Measurements from ENCODE around the gene ZNF513. TPM values are rescaled to one million over a fixed set of nuclear protein-coding genes. Genes with fewer than 3 reads are reported as not detected.

Gene ZNF513, protein sequence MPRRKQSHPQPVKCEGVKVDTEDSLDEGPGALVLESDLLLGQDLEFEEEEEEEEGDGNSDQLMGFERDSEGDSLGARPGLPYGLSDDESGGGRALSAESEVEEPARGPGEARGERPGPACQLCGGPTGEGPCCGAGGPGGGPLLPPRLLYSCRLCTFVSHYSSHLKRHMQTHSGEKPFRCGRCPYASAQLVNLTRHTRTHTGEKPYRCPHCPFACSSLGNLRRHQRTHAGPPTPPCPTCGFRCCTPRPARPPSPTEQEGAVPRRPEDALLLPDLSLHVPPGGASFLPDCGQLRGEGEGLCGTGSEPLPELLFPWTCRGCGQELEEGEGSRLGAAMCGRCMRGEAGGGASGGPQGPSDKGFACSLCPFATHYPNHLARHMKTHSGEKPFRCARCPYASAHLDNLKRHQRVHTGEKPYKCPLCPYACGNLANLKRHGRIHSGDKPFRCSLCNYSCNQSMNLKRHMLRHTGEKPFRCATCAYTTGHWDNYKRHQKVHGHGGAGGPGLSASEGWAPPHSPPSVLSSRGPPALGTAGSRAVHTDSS
- total RNA-seq = 5.8 and 9.1 TPM in 2 replicates

DNA sequence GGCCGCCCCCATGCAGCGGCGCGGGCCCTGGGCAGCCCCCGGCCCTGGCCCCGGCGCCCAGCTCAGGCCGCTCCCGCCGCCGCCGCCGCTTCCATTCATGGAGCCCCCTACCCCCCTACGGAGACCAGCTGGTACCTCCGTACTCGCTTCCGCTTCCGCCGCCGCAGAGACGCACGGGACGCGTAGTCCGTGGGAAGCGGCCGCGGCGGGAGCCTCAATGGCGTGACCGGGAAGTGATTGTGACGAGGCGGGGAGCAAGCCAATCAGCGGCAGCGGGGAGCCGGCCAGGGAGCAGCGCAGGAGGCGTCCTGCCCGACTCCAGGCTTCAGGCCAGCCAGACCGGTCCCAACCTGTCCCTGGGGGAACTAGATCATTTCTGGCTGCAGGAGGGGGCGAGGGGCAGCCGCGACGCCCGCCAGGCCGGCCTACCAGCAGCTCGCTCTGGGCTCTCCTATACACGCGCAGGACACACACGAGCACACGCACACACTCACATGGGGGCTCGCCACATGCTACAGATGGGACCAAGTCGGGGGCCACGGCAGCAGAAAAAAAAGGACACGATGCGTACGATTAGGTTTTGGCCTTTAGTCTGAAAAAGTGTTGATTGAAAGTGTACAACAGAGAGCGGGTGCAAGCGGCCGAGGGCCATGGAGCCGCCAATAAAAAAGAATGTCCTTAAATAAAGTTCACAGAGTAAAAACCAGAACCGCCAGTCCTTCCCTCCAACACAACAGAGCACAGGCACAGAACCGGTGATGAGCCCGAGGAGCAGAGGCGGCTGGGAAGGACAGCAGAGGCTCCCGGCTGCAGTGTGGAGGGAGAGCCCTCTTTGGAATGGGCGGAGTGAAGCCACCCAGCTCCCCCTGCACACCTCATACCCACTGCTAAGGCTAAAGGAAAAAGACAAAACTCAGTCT lies at the start of gene ZNF513:
Gene ZNF513, minus strand, starts transcription at position 109 of the 920 bp plus-strand sequence. CDS start 208 bp downstream, outside the sequence.

GRCh38 chr2:27428213-27428977 lies 47.9 kb upstream of the ZNF513 start, which contains the start of gene NRBP1:
NRBP1 (plus strand) TSS chr2:27428631; CDS start chr2:27433274, 4,643 bp downstream.

GRCh38 chr2:27409321-27410073 lies 29.0 kb upstream of the ZNF513 start, which contains the start of gene PPM1G:
PPM1G (minus strand) TSS chr2:27409591; CDS start chr2:27409422, 169 bp downstream.

GRCh38 chr2:27370026-27370815 lies 10.3 kb downstream of the ZNF513 start, which contains the start of the genes EIF2B4 and SNX17:
EIF2B4 (minus strand) TSS chr2:27370338; CDS start chr2:27370314, 24 bp downstream.
SNX17 (plus strand) TSS chr2:27370616; CDS start chr2:27370744, 128 bp downstream.

GRCh38 chr2:27356382-27357181 lies 24.0 kb downstream of the ZNF513 start, which contains the start of gene GTF3C2:
GTF3C2 (minus strand) TSS chr2:27356764; CDS start chr2:27343554, 13,210 bp downstream.

Other genes with a start within 250 kb of the ZNF513 start
- gene PREB, start 246.1 kb downstream of the ZNF513 start, total RNA-seq = 57.3 and 57.7 TPM in 2 replicates
- not detected in 2 replicates for gene PRR30, start 241.3 kb downstream of the ZNF513 start, total RNA-seq
- not detected in 2 replicates for gene TCF23, start 231.7 kb downstream of the ZNF513 start, total RNA-seq
- gene ATRAID, start 168.7 kb downstream of the ZNF513 start, total RNA-seq = 224 and 227 TPM in 2 replicates
- 27.1 and 28.2 TPM in 2 replicates for gene SLC5A6, start 168.5 kb downstream of the ZNF513 start, total RNA-seq
- 58.7 and 59.6 TPM in 2 replicates for gene CAD, start 163.4 kb downstream of the ZNF513 start, total RNA-seq
- gene SLC30A3, start 117.7 kb downstream of the ZNF513 start, total RNA-seq = 0.15 and 0.34 TPM in 2 replicates
- not detected in 2 replicates for gene DNAJC5G, start 105.3 kb downstream of the ZNF513 start, total RNA-seq
- gene TRIM54, start 98.3 kb downstream of the ZNF513 start, total RNA-seq = 0.17 TPM in 1 of 2 replicates, not detected in the other
- 0.15 and 0.84 TPM in 2 replicates for gene UCN, start 72.3 kb downstream of the ZNF513 start, total RNA-seq
- 115 and 122 TPM in 2 replicates for gene MPV17, start 57.6 kb downstream of the ZNF513 start, total RNA-seq
- 36.0 and 37.2 TPM in 2 replicates for gene GTF3C2, start 24.0 kb downstream of the ZNF513 start, total RNA-seq
- 37.5 and 39.2 TPM in 2 replicates for gene EIF2B4, start 10.4 kb downstream of the ZNF513 start, total RNA-seq
- gene SNX17, start 10.1 kb downstream of the ZNF513 start, total RNA-seq = 148 and 149 TPM in 2 replicates
- 109 and 110 TPM in 2 replicates for gene PPM1G, start 28.9 kb upstream of the ZNF513 start, total RNA-seq
- 69.1 and 74.8 TPM in 2 replicates for gene NRBP1, start 47.9 kb upstream of the ZNF513 start, total RNA-seq
- gene KRTCAP3, start 61.6 kb upstream of the ZNF513 start, total RNA-seq = 0.15 TPM in 1 of 2 replicates, not detected in the other
- 18.1 and 20.0 TPM in 2 replicates for gene IFT172, start 109.0 kb upstream of the ZNF513 start, total RNA-seq
- gene FNDC4, start 114.5 kb upstream of the ZNF513 start, total RNA-seq = 9.8 and 15.1 TPM in 2 replicates
- gene GCKR, start 116.1 kb upstream of the ZNF513 start, total RNA-seq = 0.30 and 0.34 TPM in 2 replicates
- gene ZNF512, start 202.3 kb upstream of the ZNF513 start, total RNA-seq = 17.1 and 17.5 TPM in 2 replicates
- gene CCDC121, start 248.3 kb upstream of the ZNF513 start, total RNA-seq = 1.0 and 1.2 TPM in 2 replicates
- gene GPN1, start 248.3 kb upstream of the ZNF513 start, total RNA-seq = 44.9 and 46.8 TPM in 2 replicates